K562 (cell line): Measurements from ENCODE around the gene PDE11A. TPM values are rescaled to one million over a fixed set of nuclear protein-coding genes. Genes with fewer than 3 reads are reported as not detected.

Experiments used
- ILF3 ChIP-seq: fragments of 450-650 bp; IDR thresholded peaks from 2 replicates; pipeline ENCODE4 v1.6.1; 2018; ENCODE audit warnings: antibody characterized with exemption, mild to moderate bottlenecking, moderate library complexity, borderline replicate concordance
- JUND ChIP-seq, 2 experiments: IDR thresholded peaks; 2 replicates in 1 of 2; 3 replicates in 1 of 2; pipeline ENCODE4 v1.6.1; 2011; ENCODE audit warnings: borderline replicate concordance in 2 of 2, low read depth in 2 of 2, low read length in 2 of 2, improper control_type of control experiment in 1 of 2, missing biosample characterization in 1 of 2, missing genetic modification characterization in 1 of 2, missing genetic modification reagents in 1 of 2
- LEF1 ChIP-seq: fragments of 450-650 bp; IDR thresholded peaks from 2 replicates; pipeline ENCODE4 v1.6.1; 2016; ENCODE audit warnings: mild to moderate bottlenecking
- MEF2A ChIP-seq: IDR thresholded peaks from 2 replicates; pipeline ENCODE4 v1.6.1; 2011; ENCODE audit warnings: low read depth, mild to moderate bottlenecking, low read length, moderate library complexity; ENCODE audit not compliant: control insufficient read depth
- MLLT1 ChIP-seq, 2 experiments: fragments of 450-650 bp; IDR thresholded peaks; 2 replicates each; pipeline ENCODE4 v1.6.1; 2016
- MYBL2 ChIP-seq, 2 experiments: fragments of 450-650 bp in 1 of 2; sonication (generic) in 1 of 2; formaldehyde crosslinking in 1 of 2; IDR thresholded peaks; 2 replicates each; pipeline versions ENCODE4 v1.6.1 to v1.8.1; 2017 to 2022; ENCODE audit warnings: borderline replicate concordance in 1 of 2, inconsistent platforms in 1 of 2, low read depth in 1 of 2, mild to moderate bottlenecking in 1 of 2, missing genetic modification reagents in 1 of 2, moderate library complexity in 1 of 2
- MYC ChIP-seq, 2 experiments: fragments of 250-450 bp in 1 of 2; sonication (Bioruptor Pico) in 1 of 2; IDR thresholded peaks; 2 replicates each; pipeline versions ENCODE4 v1.5.1 to v1.6.1; 2012 to 2021; ENCODE audit warnings: low read depth in 2 of 2, borderline replicate concordance in 1 of 2, improper control_type of control experiment in 1 of 2, low read length in 1 of 2, mild to moderate bottlenecking in 1 of 2, moderate library complexity in 1 of 2
- NFATC3 ChIP-seq: fragments of 450-650 bp; IDR thresholded peaks from 2 replicates; pipeline ENCODE4 v1.6.1; 2017; ENCODE audit warnings: mild to moderate bottlenecking
- NFE2 ChIP-seq: IDR thresholded peaks from 2 replicates; pipeline ENCODE4 v1.6.1; 2014; ENCODE audit warnings: antibody characterized with exemption, low read depth
- NFIC ChIP-seq: fragments of 450-650 bp; IDR thresholded peaks from 2 replicates; pipeline ENCODE4 v1.6.1; 2017; ENCODE audit warnings: mild to moderate bottlenecking, inconsistent platforms
- POLR2G ChIP-seq: fragments of 200-400 bp; formaldehyde crosslinking; IDR thresholded peaks from 2 replicates; pipeline ENCODE4 v1.6.1; 2017; ENCODE audit warnings: low read depth, mild to moderate bottlenecking, antibody characterized with exemption, low read length, moderate library complexity
- RAD21 ChIP-seq, 2 experiments: fragments of 250-450 bp in 1 of 2; fragments of 450-650 bp in 1 of 2; sonication (Bioruptor Pico) in 1 of 2; formaldehyde crosslinking in 1 of 2; IDR thresholded peaks in 1 of 2; conservative IDR thresholded peaks in 1 of 2; 2 replicates each; pipeline versions ENCODE4 v1.4.0 to v1.8.0; 2020 to 2022; ENCODE audit warnings: mild to moderate bottlenecking in 2 of 2, moderate library complexity in 1 of 2
- SMAD2 ChIP-seq: fragments of 150-350 bp; IDR thresholded peaks from 2 replicates; pipeline ENCODE4 v1.6.1; 2014; ENCODE audit warnings: low read depth, mild to moderate bottlenecking, low read length
- SRSF3 ChIP-seq: fragments of 200-400 bp; formaldehyde crosslinking; IDR thresholded peaks from 2 replicates; pipeline ENCODE4 v1.6.1; 2016; ENCODE audit warnings: mild to moderate bottlenecking, low read length, moderate library complexity; ENCODE audit not compliant: insufficient read depth
- SRSF7 ChIP-seq: fragments of 200-400 bp; formaldehyde crosslinking; optimal IDR thresholded peaks from 2 replicates; pipeline ENCODE3; 2017; ENCODE audit warnings: mild to moderate bottlenecking, low read depth, low read length
- ZC3H4 ChIP-seq: sonication (generic); formaldehyde crosslinking; IDR thresholded peaks from 2 replicates; pipeline ENCODE4 v1.9.0; 2021; ENCODE audit warnings: missing genetic modification reagents, borderline replicate concordance
- ZNF133 ChIP-seq: fragments of 250-450 bp; sonication (Bioruptor Pico); IDR thresholded peaks from 2 replicates; pipeline ENCODE4 v1.4.0; 2020; ENCODE audit warnings: mild to moderate bottlenecking
- ZNF324 ChIP-seq: fragments of 250-450 bp; sonication (Bioruptor Pico); IDR thresholded peaks from 2 replicates; pipeline ENCODE4 v1.4.0; 2020; ENCODE audit warnings: mild to moderate bottlenecking
- ZNF395 ChIP-seq: fragments of 200-800 bp; sonication (Bioruptor generic); IDR thresholded peaks from 2 replicates; pipeline ENCODE4 v1.6.1; 2017; ENCODE audit warnings: missing genetic modification characterization, missing compliant biosample characterization
- polyA plus RNA-seq, 8 experiments: library from polyadenylated mRNA; depleted of rRNA in 4 of 8; stranded (reverse) in 5 of 8; unstranded in 3 of 8; fragments of >200 nt; fragmentation: Nextera tagmentation in 2 of 8; fragmentation: Illumina TruSeq in 1 of 8; extraction: Ambion mirVana in 2 of 8; extraction: Trizol in 1 of 8; gene quantifications; 2 replicates each; pipeline versions ENCODE4 v1.2.1 to v1.2.3, GENCODE V29; 2011 to 2014; ENCODE audit warnings: inconsistent platforms in 1 of 8, missing spikeins in 1 of 8
- total RNA-seq, 7 experiments: library from RNA; depleted of rRNA in 6 of 7; stranded (reverse); fragments of >200 nt in 6 of 7; fragmentation: Illumina TruSeq in 2 of 7; extraction: Trizol in 2 of 7; gene quantifications; 2 replicates each; pipeline versions ENCODE4 v1.2.1 to v1.2.3, GENCODE V29; 2011 to 2021; ENCODE audit warnings: low replicate concordance in 1 of 7
- TF ChIP-seq, protein P1 (sequence below), 2 experiments: IDR thresholded peaks; 2 replicates each; pipeline ENCODE4 v1.6.1; 2011; ENCODE audit warnings: borderline replicate concordance in 1 of 2, control low read depth in 1 of 2, low read depth in 1 of 2, low read length in 1 of 2, mild to moderate bottlenecking in 1 of 2, mixed read lengths in 1 of 2, moderate library complexity in 1 of 2; ENCODE audit not compliant: insufficient read depth in 1 of 2, insufficient read length in 1 of 2, poor library complexity in 1 of 2, severe bottlenecking in 1 of 2; ENCODE audit errors: extremely low read depth in 1 of 2
- TF ChIP-seq, protein P2 (sequence below), 2 experiments: fragments of 450-650 bp in 1 of 2; sonication (generic) in 1 of 2; formaldehyde crosslinking; conservative IDR thresholded peaks; 2 replicates each; pipeline versions ENCODE4 v1.4.0 to v1.8.1; 2020 to 2022; ENCODE audit warnings: mild to moderate bottlenecking in 1 of 2, missing genetic modification reagents in 1 of 2

Gene PDE11A
- total and polyA plus RNA-seq, 9 of the 15 experiments (the other 6 are each of a cell fraction or from before 2014, with no cell fraction given) = 3.2 to 22.1 (median 5.7) TPM

DNA sequence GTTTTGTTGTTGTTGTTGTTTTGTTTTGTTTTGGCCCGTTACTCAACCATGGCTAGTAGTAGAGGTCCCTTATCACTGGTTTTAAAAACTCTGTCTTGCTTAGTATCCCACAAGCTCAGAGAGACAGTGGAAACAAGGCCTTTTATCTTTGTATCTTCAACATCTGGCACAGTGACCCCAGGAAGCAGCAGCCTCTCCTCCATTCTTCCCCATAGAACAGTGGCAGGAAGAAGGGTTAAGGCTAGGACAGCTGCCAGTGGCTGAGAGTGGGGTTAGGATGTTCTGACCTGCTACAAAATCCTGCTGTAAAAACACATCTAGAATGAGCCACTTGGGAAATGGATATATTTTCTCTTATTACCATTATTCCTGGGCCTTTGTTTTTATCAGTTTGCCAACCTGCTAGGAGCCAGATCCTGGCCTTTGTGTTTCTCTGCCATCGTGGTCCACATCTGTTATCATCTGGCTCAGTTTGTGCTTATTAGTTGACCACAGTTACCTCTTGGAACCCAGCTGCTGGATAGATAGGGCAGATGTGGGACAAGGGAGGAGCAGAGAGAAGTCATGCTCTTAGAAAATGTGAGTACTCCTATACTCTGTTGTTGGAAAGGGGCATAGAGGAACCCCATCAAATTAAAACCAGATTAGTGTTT is 433.2 kb downstream of the PDE11A start (continued):
- TF ChIP-seq MLLT1 (IDR thresholded peaks at IDR 0.05) = peak in 1 of 2 experiments; percentile 58; a peak in 1 of 4 replicates
- TF ChIP-seq ZNF395 (CRISPR knock-in tag) = peak; percentile 94
- 0 out of 2 replicates have a peak, but pooled peaks have one; percentile 7 for TF ChIP-seq MEF2A
- TF ChIP-seq SRSF7 = no peak
- TF ChIP-seq POLR2G = no peak
- TF ChIP-seq ZNF133 = no peak
- TF ChIP-seq ZNF324 (CRISPR knock-in tag) = no peak
- TF ChIP-seq, protein P1, sequence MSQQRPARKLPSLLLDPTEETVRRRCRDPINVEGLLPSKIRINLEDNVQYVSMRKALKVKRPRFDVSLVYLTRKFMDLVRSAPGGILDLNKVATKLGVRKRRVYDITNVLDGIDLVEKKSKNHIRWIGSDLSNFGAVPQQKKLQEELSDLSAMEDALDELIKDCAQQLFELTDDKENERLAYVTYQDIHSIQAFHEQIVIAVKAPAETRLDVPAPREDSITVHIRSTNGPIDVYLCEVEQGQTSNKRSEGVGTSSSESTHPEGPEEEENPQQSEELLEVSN (IDR thresholded peaks at IDR 0.05; ENCODE audit: borderline replicate concordance in 1 of 2, extremely low read depth in 1 of 2, insufficient read depth in 1 of 2, insufficient read length in 1 of 2, low read depth in 1 of 2, low read length in 1 of 2, poor library complexity in 1 of 2, severe bottlenecking in 1 of 2) = no peak
- TF ChIP-seq JUND (IDR thresholded peaks at IDR 0.05; ENCODE audit: borderline replicate concordance, low read depth, low read length) = no peak
- TF ChIP-seq JUND (tag; IDR thresholded peaks at IDR 0.05; ENCODE audit: borderline replicate concordance, low read depth, low read length) = no peak; the same call in 2 of the 3 replicates
- no peak for TF ChIP-seq NFATC3
- peak; percentile 4; the same call in 1 of the 2 replicates for TF ChIP-seq NFE2
- TF ChIP-seq MYBL2 (IDR thresholded peaks at IDR 0.05; ENCODE audit: low read depth) = no peak
- no peak for TF ChIP-seq MYBL2 (CRISPR knock-in tag; IDR thresholded peaks at IDR 0.05; ENCODE audit: borderline replicate concordance)
- TF ChIP-seq SRSF3 = no peak
- TF ChIP-seq RAD21 (CRISPR knock-in tag; conservative IDR thresholded peaks at IDR 0.05 in 1 of 2, IDR thresholded peaks at IDR 0.05 in 1 of 2) = 0 out of 4 replicates have a peak, but pooled peaks of 1 of the 2 experiments have one; percentile 16
- no peak for TF ChIP-seq SMAD2
- peak; percentile 87 for TF ChIP-seq NFIC
- no peak for TF ChIP-seq ZC3H4
- TF ChIP-seq ILF3 = no peak
- TF ChIP-seq MYC (IDR thresholded peaks at IDR 0.05; ENCODE audit: low read depth, low read length) = 0 out of 2 replicates have a peak, but pooled peaks have one; percentile 11
- TF ChIP-seq MYC (CRISPR knock-in tag; IDR thresholded peaks at IDR 0.05; ENCODE audit: borderline replicate concordance, low read depth) = no peak
- TF ChIP-seq, protein P2, sequence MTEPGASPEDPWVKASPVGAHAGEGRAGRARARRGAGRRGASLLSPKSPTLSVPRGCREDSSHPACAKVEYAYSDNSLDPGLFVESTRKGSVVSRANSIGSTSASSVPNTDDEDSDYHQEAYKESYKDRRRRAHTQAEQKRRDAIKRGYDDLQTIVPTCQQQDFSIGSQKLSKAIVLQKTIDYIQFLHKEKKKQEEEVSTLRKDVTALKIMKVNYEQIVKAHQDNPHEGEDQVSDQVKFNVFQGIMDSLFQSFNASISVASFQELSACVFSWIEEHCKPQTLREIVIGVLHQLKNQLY (CRISPR knock-in tag; conservative IDR thresholded peaks at IDR 0.05) = no peak
- TF ChIP-seq LEF1 = no peak
